Smooth muscle cell of the umbilical artery (primary cell): ENCODE data around the gene NUPR1. TPM values are rescaled to one million over a fixed set of nuclear protein-coding genes. Genes with fewer than 3 reads are reported as not detected.

Source experiments
- total RNA-seq: library from RNA; depleted of rRNA; stranded (reverse); fragments of >200 nt; gene quantifications from 2 replicates; pipeline ENCODE4 v1.2.3, GENCODE V29; 2014

NUPR1 gene
- 4.5 and 5.4 TPM in 2 replicates for total RNA-seq

DNA sequence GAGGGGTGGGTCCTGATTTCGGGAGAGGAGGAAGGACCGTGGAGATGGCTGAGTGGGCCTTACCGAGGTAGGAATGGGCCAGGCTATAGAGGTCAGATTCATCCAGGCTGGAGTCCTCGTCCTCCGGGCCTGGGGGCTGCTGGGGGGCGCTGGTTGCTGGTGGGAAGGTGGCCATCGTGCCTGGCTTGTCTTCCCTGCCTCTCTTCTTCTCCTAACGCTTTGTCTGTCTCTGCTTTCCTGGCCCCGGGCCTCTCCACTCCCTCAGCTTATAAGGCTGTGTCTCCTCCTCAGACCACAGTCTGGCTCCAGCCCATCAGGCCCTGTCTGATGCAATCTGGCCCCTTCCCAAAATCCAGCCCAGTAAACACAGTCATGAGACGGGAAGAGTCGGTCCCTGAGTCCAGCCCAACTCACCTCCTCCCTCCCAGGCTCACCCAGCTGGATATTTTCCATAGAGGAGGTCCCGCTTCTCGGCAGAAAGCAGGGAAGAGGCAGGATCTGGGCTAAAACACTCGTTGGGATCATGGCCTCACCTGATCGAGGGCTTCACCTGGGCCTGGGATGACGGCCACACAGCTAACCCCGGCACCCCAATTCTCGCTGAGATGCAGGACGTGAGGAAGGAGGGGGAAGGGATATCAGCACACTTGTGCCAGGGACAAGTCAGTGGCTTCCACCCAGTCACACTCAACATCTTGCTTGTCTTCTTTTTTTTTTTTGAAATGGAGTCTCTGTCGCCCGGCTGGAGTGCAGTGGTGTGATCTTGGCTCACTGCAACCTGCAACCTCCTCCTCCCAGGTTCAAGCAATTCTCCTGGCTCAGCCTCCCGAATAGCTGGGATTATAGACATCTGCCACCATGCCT, at the start of gene NUPR1:
TSS of gene NUPR1 (minus strand) at position 242 of the 864 bp plus-strand sequence. CDS start at position 175, 67 bp downstream.

GRCh38 chr16:28553776-28554633, 15.2 kb upstream of the NUPR1 start, which contains the start of gene SGF29:
Gene SGF29, plus strand, starts transcription at chr16:28553920. Its CDS starts 27,150 bp downstream, at chr16:28581070.

GRCh38 chr16:28494121-28494851, 44.5 kb downstream of the NUPR1 start, which contains the start of gene APOBR:
Gene APOBR, plus strand, starts transcription at chr16:28494643. Its CDS starts 39 bp downstream, at chr16:28494682.

DNA sequence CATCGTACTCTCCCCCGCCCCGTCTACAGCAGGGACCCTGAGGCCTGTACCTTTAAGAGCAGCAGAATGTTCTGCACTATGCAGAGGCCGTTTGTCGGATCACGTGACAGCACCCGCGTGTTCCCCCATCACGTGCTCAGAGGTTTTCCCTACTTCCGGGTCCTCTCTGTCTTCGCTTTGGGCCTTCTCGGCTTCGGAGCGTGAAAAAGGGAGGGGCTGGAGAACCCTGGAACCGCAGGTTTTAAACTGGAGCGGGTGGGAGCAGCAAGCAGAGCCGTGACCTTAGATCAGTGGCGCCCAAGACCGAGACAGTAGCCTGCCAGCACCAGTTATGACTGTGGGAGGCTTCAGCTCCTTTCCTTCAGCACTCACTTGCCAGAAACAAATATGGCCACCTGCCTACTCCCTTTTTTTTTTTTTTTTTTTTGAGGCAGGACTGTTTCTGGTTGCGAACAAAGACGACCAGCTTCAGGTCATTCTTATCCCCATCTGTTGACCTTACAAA, 46.8 kb downstream of the NUPR1 start, which contains the start of gene CLN3:
TSS of gene CLN3 (minus strand) at position 105 of the 505 bp plus-strand sequence. CDS start 315 bp downstream, outside the sequence.

Other genes with a start within 250 kb of the NUPR1 start
- 0.05 TPM in 1 of 2 replicates, not detected in the other for gene SBK1, start 246.4 kb downstream of the NUPR1 start, total RNA-seq
- gene NPIPB6, start 175.5 kb downstream of the NUPR1 start, total RNA-seq = 1.5 and 1.6 TPM in 2 replicates
- gene EIF3CL, start 135.1 kb downstream of the NUPR1 start, total RNA-seq = 61.2 and 97.5 TPM in 2 replicates
- gene NPIPB7, start 66.6 kb downstream of the NUPR1 start, total RNA-seq = not detected in 2 replicates
- gene CLN3, start 46.9 kb downstream of the NUPR1 start, total RNA-seq = 8.3 and 9.4 TPM in 2 replicates
- not detected in 2 replicates for gene APOBR, start 44.3 kb downstream of the NUPR1 start, total RNA-seq
- not detected in 2 replicates for gene IL27, start 32.1 kb downstream of the NUPR1 start, total RNA-seq
- gene SGF29, start 14.9 kb upstream of the NUPR1 start, total RNA-seq = 4.9 and 5.6 TPM in 2 replicates
- gene SULT1A2, start 58.1 kb upstream of the NUPR1 start, total RNA-seq = not detected in 2 replicates
- gene SULT1A1, start 71.1 kb upstream of the NUPR1 start, total RNA-seq = 0.42 and 1.2 TPM in 2 replicates
- gene NPIPB8, start 99.1 kb upstream of the NUPR1 start, total RNA-seq = 0.14 TPM in 1 of 2 replicates, not detected in the other
- 50.2 and 144 TPM in 2 replicates for gene EIF3C, start 172.5 kb upstream of the NUPR1 start, total RNA-seq
- 3.6 and 4.6 TPM in 2 replicates for gene NPIPB9, start 212.8 kb upstream of the NUPR1 start, total RNA-seq